ENCODE results near the gene CELA3B.

DNA sequence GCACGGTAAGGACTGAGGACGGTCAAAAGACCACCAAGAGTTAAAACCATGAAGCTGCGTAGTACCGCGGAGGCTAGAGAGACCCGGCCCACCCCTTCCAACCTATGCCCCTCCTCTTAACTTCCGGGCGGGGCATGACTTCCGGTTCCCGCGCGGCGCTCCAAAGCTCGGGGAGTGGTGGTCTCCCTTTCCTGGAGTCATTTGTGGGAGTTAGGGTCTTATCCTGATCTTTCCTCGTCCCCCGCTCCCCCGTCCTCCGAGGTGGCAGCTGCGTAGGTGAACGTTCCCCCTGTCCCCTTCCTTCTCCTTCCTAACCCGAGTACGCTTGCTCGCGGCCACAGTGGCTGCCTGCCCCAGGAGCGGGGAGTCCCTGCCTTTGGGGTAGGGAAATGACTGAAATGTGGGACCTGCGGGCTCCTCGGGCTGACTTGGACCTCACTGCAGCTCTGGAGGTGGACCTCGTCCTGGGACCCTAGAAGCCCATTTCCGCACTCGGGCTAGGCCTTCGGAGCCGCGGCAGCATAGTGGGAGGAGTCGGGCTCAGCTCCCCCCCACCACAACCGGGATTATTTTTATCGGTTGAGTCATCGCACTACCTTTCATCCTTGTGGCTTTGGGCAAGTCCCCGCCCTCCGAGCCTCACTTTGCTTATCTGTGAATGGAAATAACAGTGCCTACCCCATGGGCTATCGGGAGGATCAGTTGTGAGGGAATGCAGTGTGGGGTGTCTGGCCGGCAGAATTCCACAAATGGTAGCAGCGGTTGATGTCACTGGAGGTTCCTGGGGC, 48.7 kb downstream of the CELA3B start:
- TF ChIP-seq, protein P1, sequence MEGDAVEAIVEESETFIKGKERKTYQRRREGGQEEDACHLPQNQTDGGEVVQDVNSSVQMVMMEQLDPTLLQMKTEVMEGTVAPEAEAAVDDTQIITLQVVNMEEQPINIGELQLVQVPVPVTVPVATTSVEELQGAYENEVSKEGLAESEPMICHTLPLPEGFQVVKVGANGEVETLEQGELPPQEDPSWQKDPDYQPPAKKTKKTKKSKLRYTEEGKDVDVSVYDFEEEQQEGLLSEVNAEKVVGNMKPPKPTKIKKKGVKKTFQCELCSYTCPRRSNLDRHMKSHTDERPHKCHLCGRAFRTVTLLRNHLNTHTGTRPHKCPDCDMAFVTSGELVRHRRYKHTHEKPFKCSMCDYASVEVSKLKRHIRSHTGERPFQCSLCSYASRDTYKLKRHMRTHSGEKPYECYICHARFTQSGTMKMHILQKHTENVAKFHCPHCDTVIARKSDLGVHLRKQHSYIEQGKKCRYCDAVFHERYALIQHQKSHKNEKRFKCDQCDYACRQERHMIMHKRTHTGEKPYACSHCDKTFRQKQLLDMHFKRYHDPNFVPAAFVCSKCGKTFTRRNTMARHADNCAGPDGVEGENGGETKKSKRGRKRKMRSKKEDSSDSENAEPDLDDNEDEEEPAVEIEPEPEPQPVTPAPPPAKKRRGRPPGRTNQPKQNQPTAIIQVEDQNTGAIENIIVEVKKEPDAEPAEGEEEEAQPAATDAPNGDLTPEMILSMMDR (IDR thresholded peaks at IDR 0.05; ENCODE audit: poor library complexity): no peak
- no peak for TF ChIP-seq EZH2 (IDR thresholded peaks at IDR 0.05; ENCODE audit: borderline replicate concordance)

All from hepatocyte (in vitro differentiated cells).